ENCODE measurements around the gene ITGB5. TPM values are rescaled to one million over a fixed set of nuclear protein-coding genes. Genes with fewer than 3 reads are reported as not detected.
A peak's percentile ranks its signal among the peaks of the same experiment; 100 is the strongest.

The ITGB5 gene
- total and polyA plus RNA-seq, 2 experiments from 2014 or later: 33.9 to 383 TPM

GRCh38 chr3:124747111-124747981, 139.8 kb downstream of the ITGB5 start:
- no peak overlapping the region for H3K4me3 ChIP-seq
- H3K4me2 ChIP-seq (ENCODE audit: unreplicated experiment): no peak overlapping the region
- TF ChIP-seq EZH2 (IDR thresholded peaks at IDR 0.05; ENCODE audit: insufficient read depth, poor library complexity, severe bottlenecking) (no peak), EZH2phosphoT487 (IDR thresholded peaks at IDR 0.05; ENCODE audit: insufficient read depth, low read depth) (no peak)
- H3K79me2 ChIP-seq (ENCODE audit: insufficient read depth): 0 out of 2 replicates have a peak, but pooled peaks cover 3% of the 10 kb centered on the region
- no peak overlapping the region for H3K9ac ChIP-seq
- no peak overlapping the region for H2AFZ ChIP-seq
- no peaks in the 10 kb centered on the region for H3K27me3 ChIP-seq (replicated peaks; ENCODE audit: insufficient read depth)
- no peaks in the 10 kb centered on the region for H3F3A ChIP-seq (ENCODE audit: insufficient read depth)
- H4K20me1 ChIP-seq (ENCODE audit: insufficient read depth): no peaks in the 10 kb centered on the region
- in situ Hi-C loops (cut with MboI): no loop called here
- no peaks in the 10 kb centered on the region for H3K9me2 ChIP-seq (ENCODE audit: insufficient read depth)
- no peaks in the 10 kb centered on the region for H3K9me3 ChIP-seq (ENCODE audit: low read depth)
- H3K4me1 ChIP-seq (ENCODE audit: insufficient read depth): no peaks in the 10 kb centered on the region
- peaks cover 7% of the 10 kb centered on the region for H3K36me3 ChIP-seq (ENCODE audit: low read depth)
- DNase-seq: no peak
- WGBS, 2 experiments (ENCODE audit: low coverage in 1 of 2, low lambda C conversion rate in 2 of 2, missing lambda C conversion rate in 2 of 2): 82 to 84% methylated on average over 14 of the region's 14 CpGs
- H3K27ac ChIP-seq: no peak overlapping the region

- H3K79me2 ChIP-seq (ENCODE audit: insufficient read depth): 0 out of 2 replicates have a peak, but pooled peaks cover 4% of the 10 kb centered on the region
- TF ChIP-seq EZH2 (IDR thresholded peaks at IDR 0.05; ENCODE audit: insufficient read depth, poor library complexity, severe bottlenecking): no peak
- no peak for TF ChIP-seq EZH2phosphoT487 (IDR thresholded peaks at IDR 0.05; ENCODE audit: insufficient read depth, low read depth)
- no peaks in the 10 kb centered on the region for H3K27me3 ChIP-seq (replicated peaks; ENCODE audit: insufficient read depth)
- WGBS, 2 experiments (ENCODE audit: low coverage in 1 of 2, low lambda C conversion rate in 2 of 2, missing lambda C conversion rate in 2 of 2): 88 to 94% methylated on average over 6 of the region's 6 CpGs
- no peak overlapping the region for H3K4me3 ChIP-seq
- no peaks in the 10 kb centered on the region for H3K9me2 ChIP-seq (ENCODE audit: insufficient read depth)
- 0 out of 2 replicates have a peak, but pooled peaks cover 2% of the 10 kb centered on the region for H3K4me1 ChIP-seq (ENCODE audit: insufficient read depth)
- no peaks in the 10 kb centered on the region for H4K20me1 ChIP-seq (ENCODE audit: insufficient read depth)
- no peak overlapping the region for H3K9ac ChIP-seq
- H3K27ac ChIP-seq: no peak overlapping the region
- H3K36me3 ChIP-seq (ENCODE audit: low read depth): peaks cover 17% of the 10 kb centered on the region
- H2AFZ ChIP-seq: no peak overlapping the region
- no peak overlapping the region for H3K4me2 ChIP-seq (ENCODE audit: unreplicated experiment)
- DNase-seq: no peak
- in situ Hi-C loops (cut with MboI): no loop called here
- H3K9me3 ChIP-seq (ENCODE audit: low read depth): no peaks in the 10 kb centered on the region
- no peaks in the 10 kb centered on the region for H3F3A ChIP-seq (ENCODE audit: insufficient read depth)
Measured at GRCh38 chr3:124745756-124746155, 141.4 kb downstream of the ITGB5 start.

GRCh38 chr3:124741027-124741426, 146.1 kb downstream of the ITGB5 start:
- no peaks in the 10 kb centered on the region for H4K20me1 ChIP-seq (ENCODE audit: insufficient read depth)
- in situ Hi-C loops (cut with MboI): no loop called here
- no peaks in the 10 kb centered on the region for H3F3A ChIP-seq (ENCODE audit: insufficient read depth)
- TF ChIP-seq EZH2 (IDR thresholded peaks at IDR 0.05; ENCODE audit: insufficient read depth, poor library complexity, severe bottlenecking): no peak
- TF ChIP-seq EZH2phosphoT487 (IDR thresholded peaks at IDR 0.05; ENCODE audit: insufficient read depth, low read depth): no peak
- peak; percentile 69 for DNase-seq
- H3K9me2 ChIP-seq (ENCODE audit: insufficient read depth): no peaks in the 10 kb centered on the region
- 0 out of 2 replicates have a peak, but pooled peaks cover 5% of the 10 kb centered on the region for H3K4me1 ChIP-seq (ENCODE audit: insufficient read depth)
- H3K36me3 ChIP-seq (ENCODE audit: low read depth): peaks cover 33% of the 10 kb centered on the region
- H2AFZ ChIP-seq: no peak overlapping the region
- no peaks in the 10 kb centered on the region for H3K27me3 ChIP-seq (replicated peaks; ENCODE audit: insufficient read depth)
- 0 out of 2 replicates have a peak overlapping the region, but pooled peaks have one; percentile 3 for H3K27ac ChIP-seq
- H3K4me2 ChIP-seq (ENCODE audit: unreplicated experiment): no peak overlapping the region
- no peak overlapping the region for H3K9ac ChIP-seq
- H3K9me3 ChIP-seq (ENCODE audit: low read depth): no peaks in the 10 kb centered on the region
- no peak overlapping the region for H3K4me3 ChIP-seq
- peaks cover 32% of the 10 kb centered on the region for H3K79me2 ChIP-seq (ENCODE audit: insufficient read depth)
- 77 to 82% methylated on average over 6 of the region's 6 CpGs for WGBS, 2 experiments (ENCODE audit: low coverage in 1 of 2, low lambda C conversion rate in 2 of 2, missing lambda C conversion rate in 2 of 2)

DNA sequence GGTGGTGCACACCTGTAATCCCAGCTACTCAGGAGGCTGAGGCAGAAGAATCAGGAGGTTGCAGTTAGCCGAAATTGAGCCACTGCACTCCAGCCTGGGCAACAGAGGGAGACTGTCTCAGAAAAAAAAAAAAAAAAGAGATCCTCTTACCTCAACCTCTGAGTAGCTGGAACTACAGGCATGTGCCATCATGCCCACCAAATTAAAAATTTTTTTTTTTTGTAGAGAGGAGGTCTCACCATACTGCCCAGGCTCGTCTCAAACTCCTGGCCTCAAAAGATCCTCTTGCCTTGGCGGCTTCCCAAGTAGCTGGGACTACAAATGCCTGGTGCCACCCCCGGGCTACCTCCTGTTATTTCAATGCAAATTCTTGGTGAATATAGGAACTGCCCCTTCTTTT, 155.4 kb downstream of the ITGB5 start:
- Histone ChIP-seq H3K4me1 (ENCODE audit: insufficient read depth) (peaks cover 16% of the 10 kb centered on the region), H3K9me3 (ENCODE audit: low read depth) (no peaks in the 10 kb centered on the region), H2AFZ (no peak overlapping the region), H3K4me2 (ENCODE audit: unreplicated experiment) (peak overlapping the region; percentile 99), H3F3A (ENCODE audit: insufficient read depth) (no peaks in the 10 kb centered on the region), H4K20me1 (ENCODE audit: insufficient read depth) (no peaks in the 10 kb centered on the region), H3K36me3 (ENCODE audit: low read depth) (peaks cover 2% of the 10 kb centered on the region; the same call in 1 of the 2 replicates), H3K27me3 (replicated peaks; ENCODE audit: insufficient read depth) (no peaks in the 10 kb centered on the region), H3K79me2 (ENCODE audit: insufficient read depth) (peaks cover 61% of the 10 kb centered on the region), H3K27ac (no peak overlapping the region), H3K9ac (no peak overlapping the region), H3K4me3 (peak overlapping the region; percentile 96; the same call in 1 of the 2 replicates), H3K9me2 (ENCODE audit: insufficient read depth) (no peaks in the 10 kb centered on the region; the same call in 1 of the 2 replicates)
- in situ Hi-C loops (cut with MboI): no loop called here
- 80 to 86% methylated on average over 4 of the region's 4 CpGs for WGBS, 2 experiments (ENCODE audit: low coverage in 1 of 2, low lambda C conversion rate in 2 of 2, missing lambda C conversion rate in 2 of 2)
- no peak for DNase-seq
- TF ChIP-seq EZH2 (IDR thresholded peaks at IDR 0.05; ENCODE audit: insufficient read depth, poor library complexity, severe bottlenecking): no peak
- no peak for TF ChIP-seq EZH2phosphoT487 (IDR thresholded peaks at IDR 0.05; ENCODE audit: insufficient read depth, low read depth)
